ENCODE results near the gene CDH13.

DNA sequence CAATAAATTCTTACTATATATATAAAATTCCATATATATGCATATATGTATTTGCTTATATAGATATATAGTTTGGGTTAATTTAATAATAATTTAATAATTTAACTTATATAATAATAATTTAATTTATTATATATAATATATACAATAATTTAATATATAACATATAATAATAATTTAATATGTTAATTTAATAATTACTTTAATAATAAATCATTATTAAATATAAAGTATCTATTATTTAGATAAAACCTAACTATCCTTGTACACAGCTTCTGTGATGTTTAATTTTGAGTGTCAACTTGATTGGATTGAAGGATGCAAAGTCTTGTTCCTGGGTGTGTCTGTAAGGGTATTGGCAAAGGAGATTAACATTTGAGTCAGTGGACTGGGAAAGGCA, 40.6 kb upstream of the CDH13 start:
- TF ChIP-seq CTCF (IDR thresholded peaks at IDR 0.05), result no peak
- no peak for TF ChIP-seq POLR2A (IDR thresholded peaks at IDR 0.05)

Data from adrenal gland (tissue), 5 donors.